Colon (tissue), 2 donors: ENCODE data around the gene NXPH4.

Experiments
- FAIRE-seq: peaks from 2 replicates; lab custom pipeline; 2012; peaks lifted over from hg19 to GRCh38; lab: Jason Lieb, UNC
- donor health status: control.
- donor health status: control.

The NXPH4 gene

DNA sequence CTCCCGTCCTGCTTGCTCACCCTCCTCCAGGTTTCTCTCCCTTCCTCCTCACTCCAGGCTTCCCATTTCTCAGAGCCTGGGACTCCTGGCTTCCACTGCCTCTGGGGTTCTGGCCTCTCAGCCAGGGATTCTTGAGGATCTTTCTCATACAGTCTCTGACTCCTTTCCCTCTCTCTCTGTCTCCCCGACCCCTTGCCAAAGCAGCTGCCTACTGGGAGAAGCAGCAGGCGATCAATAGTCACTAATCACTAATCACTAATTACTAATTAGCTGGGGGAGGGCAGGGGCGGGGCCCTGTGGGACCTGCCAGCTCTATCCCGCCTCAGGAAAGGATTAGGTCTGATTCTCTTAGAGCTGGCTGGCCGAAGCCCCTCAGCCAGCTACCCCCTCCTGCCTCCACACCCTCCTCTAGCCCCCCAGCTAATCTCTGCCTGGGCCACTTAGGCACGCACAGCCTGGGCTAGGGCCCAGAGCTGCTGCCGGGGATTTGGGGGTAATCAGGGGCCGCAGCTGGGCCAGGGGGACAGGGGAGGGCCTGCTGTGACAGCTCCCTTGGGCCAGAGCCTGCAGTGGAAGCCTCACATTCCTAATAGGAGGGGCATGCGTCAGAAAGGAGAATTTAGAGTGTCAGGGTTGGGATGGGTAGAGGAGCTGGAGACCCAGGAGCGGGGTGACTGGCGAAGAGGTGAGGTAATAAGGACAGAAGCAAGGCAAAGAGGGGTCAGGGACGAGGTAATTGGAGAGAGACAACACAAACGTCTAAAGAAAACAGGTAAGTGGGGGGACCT is 2.8 kb downstream of the NXPH4 start:
- no peak for FAIRE-seq

DNA sequence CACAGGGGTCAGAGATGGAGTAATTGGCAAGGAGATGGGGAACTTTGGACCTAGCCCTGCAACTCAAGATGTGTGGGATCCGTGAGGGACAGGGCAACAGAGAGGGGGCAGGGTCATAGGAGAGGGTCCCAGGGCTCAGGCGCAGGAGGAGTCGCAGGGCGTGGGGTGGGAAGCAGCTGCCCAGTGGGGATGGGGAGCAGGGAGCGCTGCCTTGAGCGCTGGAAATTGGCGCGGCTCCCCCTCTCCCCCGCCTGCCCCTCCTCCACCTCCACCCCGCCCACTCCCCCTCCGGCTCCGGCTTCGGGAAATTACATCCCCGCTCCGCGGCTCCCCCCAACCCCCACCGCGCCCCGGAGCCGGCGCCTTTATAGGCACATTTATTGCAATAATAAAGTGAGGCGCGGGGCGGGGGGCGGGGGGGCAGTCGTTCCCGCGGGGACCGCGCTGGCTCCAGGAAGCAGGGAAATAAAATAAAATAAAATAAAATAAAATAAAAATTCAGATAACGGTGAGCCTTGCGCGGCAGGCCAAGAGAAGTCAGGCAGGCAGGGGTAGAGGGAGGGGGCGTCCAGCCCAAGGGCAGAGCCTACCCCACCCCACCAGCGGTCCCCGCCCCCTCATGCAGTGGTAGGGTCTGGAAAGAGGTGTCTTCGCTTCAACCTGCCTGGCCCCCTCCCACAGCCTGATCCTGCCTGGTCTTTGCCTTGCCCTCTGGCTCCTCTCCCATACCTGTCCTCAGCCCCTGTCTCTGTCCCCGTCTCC is 3.6 kb downstream of the NXPH4 start:
- no peak for FAIRE-seq

DNA sequence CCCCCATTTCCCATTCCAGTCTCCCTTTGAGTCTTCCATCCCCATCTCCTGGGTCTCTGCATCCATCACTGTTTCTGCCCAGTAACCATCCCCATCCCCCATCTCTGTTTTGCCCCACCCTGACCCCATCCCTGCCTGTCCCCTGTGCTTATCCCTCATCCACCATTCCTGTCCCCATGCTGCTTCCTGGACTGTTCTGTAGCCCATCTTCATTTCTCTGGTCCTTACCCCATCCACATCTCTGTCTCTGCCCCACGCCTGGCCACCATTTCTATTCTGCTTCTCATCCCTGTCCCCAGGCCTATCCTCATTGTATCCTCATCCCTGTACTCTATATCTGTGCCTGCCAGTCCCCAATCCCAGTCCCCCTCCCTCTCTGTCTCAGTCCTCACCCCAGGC is 4.2 kb downstream of the NXPH4 start:
- no peak for FAIRE-seq

DNA sequence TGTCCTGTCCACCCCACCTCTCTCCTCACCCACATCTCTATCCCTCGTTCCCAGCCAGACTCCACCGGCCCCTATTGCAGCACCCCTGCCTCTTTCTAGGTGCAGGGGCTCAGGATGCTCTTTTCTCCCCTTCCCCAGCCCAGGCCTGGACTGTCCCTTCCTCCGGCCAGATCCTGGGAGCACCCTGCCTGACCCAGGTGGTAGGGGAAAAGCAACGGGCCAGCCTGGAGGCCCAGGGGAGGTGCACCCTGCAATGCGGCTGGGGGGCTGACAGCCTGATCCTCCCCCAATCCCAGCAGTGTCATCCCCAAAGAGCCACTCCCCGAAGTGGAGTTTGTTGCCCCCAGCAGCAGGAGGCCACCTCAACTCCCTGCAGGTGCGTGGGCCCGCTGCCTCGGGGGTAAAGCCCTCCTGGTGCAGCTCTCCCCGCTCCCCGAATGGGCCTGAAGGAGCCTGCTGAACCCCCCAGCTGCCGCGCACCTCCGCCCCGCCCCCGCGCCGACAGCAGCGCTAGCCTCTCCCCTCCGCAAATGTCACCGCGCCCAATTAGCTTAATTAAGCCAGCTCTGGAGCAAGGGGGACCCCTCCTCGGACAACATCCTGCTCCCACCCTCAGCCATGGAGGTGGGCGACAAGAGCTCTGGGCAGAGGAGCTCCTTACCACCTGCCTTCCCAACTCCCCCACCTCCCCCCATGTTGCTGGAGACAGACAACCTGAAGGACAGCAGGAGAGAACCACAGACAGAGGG is 4.7 kb downstream of the NXPH4 start:
- FAIRE-seq = no peak

DNA sequence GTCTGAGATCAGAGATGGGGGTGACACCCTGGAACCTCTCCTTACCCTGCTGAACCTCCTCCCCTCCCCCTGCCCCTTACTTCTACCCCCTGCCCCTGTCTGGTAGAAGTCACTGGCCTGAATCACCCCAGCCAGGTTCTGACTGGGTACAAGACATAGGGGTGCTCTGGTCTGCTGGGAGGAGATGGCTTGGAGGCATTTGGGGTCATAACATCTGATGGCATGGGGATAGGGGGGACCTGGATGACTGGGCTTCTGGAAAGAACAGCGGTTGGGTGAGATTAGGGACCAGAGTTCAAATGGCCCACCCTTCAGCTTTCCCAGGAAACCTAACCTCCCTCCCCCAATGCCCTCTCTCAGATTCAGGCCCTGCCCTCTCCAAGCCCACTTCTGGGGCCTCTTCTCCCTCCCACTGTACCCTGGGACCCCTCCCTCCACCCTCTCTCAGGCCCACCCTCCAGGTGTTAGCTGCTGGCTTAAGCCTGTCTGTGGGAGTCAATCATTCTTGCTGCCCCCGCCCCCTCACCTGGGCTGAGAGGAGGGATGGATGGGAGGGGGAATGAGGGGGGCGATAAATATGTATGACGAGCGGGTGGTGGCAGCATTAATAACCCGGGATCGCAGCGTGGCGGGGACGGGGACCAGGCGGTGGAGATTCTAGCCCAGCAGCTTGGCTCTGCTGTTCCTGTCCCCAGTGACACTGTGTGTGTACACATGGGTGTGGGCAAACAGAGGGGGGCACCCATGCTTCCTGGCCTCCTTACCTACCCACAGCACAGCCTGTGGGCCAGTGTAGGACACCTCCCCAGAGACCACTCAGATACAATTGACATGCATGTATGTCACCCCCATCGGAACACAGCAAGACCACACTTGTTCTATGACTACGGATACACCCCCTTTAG is 5.9 kb downstream of the NXPH4 start:
- no peak for FAIRE-seq

DNA sequence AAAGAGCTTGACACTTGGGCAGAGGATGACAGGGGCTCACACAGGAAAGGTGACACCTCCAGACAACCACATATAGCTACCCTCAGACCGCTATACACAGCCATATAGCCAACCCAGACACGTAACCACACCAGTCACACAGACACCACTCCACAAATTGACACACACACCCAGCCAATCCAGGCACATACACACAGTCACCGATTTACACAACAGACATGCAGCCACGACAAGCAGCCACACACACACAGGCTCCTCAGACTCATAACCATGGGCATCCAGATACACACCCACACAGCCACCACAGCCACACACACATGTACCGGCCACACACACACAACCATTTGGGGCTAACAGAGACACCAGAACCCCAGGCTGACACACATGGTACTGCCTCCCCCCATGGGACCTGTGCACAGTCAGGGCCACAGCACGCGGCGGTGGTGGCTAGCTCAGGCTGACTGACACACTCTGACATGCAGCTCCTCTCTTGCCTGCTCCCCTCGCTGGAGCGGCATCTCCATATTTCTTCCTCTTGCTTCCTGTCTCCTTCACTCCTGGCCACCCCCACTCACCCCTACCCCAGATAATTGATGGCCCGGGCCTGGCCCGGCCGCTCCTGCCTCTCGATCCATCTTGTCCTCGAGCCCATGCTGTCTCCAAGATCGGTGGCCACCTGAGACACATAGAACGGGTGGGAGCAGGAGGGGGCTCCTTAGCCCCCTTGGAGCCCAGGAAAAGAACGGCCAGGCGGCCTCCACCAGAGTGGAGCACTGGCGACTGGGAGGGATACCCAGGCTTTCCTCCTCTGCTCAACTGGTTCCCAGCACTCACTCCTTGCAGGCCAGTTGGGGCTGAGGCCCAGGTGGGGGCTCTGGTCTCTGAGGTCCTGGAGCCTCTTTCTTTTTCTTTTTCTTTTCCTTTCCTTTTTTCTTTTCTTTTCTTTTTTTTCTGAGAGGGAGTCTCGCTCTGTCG is 6.9 kb downstream of the NXPH4 start:
- no peak for FAIRE-seq

DNA sequence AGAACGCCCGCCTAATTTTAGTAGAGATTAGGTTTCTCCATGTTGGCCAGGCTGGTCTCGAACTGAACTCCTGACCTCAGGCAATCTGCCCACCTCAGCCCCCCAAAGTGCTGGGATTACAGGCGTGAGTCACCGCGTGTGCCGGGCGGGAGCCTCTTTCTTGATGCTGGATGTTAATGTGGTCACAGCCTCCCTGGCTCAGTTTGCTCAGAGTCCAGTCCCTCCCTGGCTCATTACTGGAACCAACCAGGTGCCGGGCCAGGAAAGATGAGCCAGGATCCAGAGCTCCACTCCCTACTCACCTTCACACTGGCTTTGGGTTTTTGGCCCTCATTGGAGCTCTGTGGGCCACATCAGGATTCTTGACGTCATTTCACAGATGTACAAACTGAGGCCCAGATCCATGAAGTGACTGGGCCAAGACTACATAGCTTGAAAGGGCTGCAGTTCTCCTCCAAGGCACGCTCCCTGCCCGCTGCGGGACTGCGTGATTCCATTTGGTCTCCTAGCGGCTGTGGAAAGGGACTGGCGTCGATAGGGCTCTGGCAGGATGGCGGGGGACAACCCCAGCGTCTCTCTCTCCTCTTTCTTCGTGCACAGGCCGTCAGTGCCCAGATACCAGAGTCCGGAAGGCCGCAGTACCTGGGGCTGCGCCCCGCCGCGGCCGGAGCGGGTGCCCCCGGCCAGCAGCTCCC is 7.8 kb downstream of the NXPH4 start:
- no peak for FAIRE-seq

DNA sequence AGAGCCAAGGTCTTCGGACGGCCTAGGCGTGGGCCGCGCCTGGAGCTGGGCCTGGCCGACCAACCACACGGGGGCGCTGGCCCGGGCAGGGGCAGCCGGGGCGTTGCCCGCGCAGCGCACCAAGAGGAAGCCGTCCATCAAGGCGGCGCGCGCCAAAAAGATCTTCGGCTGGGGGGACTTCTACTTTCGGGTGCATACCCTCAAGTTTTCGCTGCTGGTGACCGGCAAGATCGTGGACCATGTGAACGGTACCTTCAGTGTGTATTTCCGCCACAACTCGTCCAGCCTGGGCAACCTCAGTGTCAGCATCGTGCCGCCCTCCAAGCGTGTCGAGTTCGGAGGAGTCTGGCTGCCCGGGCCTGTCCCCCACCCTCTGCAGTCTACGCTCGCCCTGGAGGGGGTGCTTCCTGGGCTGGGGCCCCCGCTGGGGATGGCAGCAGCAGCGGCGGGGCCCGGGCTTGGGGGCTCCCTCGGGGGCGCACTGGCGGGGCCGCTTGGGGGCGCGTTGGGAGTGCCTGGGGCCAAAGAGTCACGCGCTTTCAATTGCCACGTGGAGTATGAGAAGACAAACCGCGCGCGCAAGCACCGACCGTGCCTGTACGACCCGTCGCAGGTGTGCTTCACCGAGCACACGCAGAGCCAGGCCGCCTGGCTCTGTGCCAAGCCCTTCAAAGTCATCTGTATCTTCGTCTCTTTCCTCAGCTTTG is 8.5 kb downstream of the NXPH4 start:
- no peak for FAIRE-seq

DNA sequence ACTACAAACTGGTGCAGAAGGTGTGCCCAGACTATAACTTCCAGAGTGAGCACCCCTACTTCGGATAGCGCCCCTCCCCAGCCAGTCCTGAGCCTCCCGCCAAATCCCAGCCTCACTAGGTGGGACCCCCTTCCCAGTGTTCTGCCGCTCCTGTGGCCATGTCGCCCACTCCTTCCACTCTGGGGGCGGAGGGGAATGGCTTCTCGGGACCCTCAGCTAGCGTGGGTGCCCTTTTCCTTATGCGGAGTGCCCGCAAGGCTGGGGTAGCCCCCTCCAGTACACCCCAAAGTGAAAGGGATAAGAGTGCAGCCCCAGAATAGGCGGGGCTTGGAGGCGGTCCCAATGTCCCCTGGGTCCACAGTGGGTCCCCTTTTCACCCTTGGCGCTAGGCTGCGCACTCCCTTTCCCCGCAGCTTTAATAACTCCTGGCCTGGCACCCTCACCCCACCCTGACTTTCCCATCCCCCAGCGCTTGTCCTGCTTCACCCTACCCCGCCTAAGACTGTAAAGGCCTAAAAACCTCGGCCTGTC is 9.2 kb downstream of the NXPH4 start:
- FAIRE-seq = no peak

DNA sequence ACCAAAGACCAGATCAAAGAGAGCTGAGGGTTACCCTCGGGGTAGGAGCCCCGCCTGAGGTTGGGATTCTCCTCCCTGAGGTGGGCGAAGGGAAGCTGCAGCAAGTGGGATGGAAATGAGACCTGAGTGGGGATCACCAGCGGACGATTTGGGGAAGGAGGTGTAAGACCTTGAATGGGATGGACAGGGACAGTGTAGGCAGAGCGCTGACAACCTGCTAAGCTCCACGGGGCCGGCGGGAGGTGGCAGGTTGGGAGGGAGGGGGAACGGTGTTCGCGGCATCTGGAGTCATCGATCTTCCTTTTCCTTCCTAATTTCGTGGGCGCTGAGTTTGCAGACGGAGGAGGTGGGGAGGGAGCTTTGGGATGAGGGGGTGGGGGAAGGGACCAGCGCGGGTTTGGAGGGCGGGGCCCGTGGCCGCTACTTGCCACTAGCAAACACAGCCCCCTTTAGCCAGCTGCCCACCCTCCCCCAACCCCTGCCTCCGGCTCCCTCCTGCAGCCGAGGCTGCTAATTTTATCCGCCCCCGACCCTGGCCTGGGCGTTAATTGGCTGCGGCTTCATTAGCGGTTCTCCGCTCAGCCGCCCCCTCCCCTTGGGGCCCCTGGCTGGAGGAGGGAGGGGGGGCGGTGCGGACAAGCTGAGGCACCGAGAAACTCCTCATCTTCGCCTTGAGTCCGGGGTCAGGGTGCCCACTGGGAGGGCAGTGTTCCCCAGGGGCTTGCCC is 10.2 kb downstream of the NXPH4 start:
- no peak for FAIRE-seq

DNA sequence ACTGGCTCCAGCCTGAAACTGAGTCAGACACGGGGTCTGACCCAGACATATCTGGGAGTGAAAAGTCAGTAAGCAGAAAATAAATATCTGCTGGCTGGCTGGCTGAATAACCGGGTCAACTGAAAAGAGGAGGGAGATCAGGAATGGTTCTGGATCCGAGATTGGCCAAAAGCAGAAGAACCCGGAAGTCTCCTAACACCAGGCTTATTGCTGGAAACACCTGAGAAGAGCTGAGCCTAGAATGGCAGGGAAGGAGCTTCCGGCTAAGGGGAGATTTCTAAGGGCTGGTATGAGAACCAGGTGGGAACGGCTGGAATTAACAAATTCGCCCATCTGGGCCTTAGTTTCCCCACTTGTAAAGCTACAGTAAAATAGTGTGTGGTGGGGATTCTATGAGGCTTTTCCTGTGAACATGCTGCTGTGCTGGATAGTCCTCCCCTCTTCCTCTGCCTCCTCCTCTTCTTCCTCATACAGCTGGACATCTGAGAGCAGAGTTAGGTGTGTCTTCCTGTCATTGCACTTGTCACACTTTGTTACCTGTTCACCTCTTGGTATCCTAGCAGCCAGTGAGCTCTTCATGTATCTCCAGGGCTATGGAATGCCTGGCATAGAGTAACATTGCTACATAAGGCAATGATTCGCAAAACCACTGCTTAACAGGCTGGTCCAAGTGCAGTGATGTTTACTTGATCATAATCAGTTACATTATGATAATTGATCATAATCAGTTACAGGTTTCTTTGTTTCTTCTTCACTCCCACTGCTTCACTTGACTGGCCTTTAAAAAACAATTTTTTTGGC is 10.9 kb downstream of the NXPH4 start:
- FAIRE-seq = no peak

DNA sequence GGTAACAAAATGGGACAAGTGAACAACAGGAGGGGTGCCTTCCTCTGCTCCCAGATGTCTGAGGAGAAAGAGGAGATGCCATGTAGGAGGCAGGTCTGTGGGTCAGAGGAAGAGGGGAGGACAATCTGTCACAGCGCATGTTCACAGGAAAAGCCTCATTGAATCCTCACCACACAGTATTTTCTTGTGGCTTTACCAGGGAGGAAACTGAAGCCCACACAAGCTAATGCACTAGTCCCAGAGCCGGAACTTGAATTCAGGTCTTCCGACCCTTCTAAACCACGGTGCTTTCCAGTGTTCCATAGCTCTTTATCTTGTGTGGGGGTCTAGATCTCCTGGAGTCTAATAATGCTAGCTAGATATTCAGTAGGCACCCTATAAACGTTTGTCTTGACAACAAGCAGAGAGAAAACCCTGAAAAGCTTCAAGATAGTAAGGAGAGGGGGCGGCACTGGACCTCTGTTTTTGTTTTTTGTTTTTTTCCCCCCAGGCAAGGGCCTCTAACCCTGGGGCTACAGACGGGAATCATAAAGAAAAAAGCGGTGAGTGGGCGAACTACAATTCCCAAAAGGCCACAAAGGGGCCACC is 12.5 kb downstream of the NXPH4 start:
- FAIRE-seq = no peak

DNA sequence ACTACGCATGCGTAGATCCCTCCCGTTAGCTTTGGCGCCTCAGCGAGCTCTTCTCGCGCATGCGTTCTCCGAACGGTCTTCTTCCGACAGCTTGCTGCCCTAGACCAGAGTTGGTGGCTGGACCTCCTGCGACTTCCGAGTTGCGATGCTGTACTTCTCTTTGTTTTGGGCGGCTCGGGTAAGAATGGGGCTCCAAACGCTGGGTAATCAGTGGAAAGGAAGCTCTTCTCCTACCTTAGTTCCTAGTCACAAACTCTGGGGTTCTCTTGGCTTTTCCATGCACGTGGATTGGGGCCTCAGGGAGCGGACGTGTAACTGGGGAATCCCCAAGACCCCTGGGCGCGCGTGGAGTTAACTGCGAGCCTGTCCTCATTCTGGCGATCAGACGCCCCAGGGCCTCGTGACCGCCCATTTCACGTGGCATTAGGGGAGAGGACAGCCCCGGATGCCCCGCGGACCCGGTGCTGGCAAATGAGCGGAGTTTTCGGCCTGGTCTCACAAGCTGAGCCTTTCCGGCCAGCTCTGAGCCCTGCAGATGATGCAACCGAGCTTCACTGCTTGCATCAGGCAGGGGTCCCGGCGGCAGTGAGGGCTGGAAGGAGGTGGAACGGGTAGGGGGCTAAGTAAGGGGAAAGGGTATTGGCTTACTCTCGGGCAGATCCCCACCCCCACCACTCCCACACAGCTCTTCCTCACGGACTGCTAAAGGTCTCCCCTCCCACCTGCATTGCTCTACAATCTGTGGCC is 13.2 kb downstream of the NXPH4 start, which contains the start of gene SHMT2:
Gene SHMT2 (plus strand): TSS at position 78 of the 747 bp plus-strand sequence. CDS start 68 bp downstream, at position 146.
- FAIRE-seq = no peak

DNA sequence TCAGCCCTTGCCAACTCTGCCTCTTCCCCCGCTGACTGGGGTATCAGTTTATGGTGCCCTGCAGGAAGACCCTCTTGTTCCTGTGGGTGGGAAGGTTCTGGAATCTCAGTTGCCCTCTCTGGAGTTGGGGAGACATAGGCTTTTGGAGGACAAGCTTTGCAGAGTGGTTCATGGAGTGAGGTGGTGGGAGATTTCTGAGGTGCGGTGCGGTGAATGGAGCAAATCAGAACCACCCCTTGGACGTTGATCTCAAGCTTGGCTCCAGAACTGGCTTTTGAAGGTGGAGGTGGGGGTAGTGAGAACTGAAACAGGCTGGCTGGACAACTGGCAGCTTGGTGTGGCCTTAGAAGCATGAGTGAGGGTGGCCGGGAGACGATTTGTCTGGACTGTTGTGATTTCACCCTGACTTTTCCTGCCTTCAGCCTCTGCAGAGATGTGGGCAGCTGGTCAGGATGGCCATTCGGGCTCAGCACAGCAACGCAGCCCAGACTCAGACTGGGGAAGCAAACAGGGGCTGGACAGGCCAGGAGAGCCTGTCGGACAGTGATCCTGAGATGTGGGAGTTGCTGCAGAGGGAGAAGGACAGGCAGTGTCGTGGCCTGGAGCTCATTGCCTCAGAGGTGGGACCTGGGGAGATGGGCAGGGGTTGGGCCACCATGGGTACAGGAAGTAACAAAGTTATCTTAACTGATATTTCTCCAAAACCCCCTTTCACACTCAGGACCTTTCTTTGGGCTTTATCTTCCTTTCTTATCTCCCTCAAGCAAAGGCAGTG is 14.0 kb downstream of the NXPH4 start:
- FAIRE-seq = no peak

DNA sequence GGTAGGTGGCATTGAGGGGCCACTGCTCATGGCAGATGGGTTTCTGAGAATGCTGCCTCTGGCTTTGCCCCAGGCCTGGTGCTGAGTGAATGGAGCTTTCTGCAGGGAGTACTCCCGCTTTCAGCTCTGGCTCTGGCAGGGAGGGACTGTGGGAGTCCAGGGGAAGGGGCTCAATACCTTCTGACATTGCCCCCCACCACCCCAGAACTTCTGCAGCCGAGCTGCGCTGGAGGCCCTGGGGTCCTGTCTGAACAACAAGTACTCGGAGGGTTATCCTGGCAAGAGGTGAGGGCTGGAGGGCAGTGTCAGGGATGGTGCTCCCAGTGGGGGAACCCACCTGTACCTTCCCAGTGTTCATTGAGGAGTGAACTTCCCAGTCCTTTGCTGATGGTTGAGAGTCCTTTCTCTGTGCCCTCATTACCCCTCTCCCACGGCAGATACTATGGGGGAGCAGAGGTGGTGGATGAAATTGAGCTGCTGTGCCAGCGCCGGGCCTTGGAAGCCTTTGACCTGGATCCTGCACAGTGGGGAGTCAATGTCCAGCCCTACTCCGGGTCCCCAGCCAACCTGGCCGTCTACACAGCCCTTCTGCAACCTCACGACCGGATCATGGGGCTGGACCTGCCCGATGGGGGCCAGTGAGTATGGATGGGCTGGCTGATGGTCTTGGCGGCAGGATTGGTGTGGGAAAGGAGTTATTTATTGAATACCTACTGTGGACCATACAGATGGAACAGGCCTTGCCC is 14.9 kb downstream of the NXPH4 start:
- FAIRE-seq = no peak
